NCI-H526 (cell line): Measurements from ENCODE around the gene LRRC53.

Experiments
- DNase-seq, 2 experiments: peaks; one replicate each; lab custom pipeline; 2025; lab: John Stamatoyannopoulos, UW

Gene LRRC53

GRCh38 chr1:74431531-74431930 lies 80.9 kb downstream of the LRRC53 start:
- DNase-seq: no peak

- no peak for DNase-seq
These were observed 82.0 kb downstream of the LRRC53 start for GRCh38 chr1:74430342-74430934.

- no peak for DNase-seq
These were observed 82.8 kb downstream of the LRRC53 start for GRCh38 chr1:74429580-74429979.

GRCh38 chr1:74427681-74428080 lies 84.7 kb downstream of the LRRC53 start:
- DNase-seq: no peak

- no peak for DNase-seq
These were observed 86.0 kb downstream of the LRRC53 start for GRCh38 chr1:74426208-74426937.

GRCh38 chr1:74425676-74426075 lies 86.7 kb downstream of the LRRC53 start:
- no peak for DNase-seq

GRCh38 chr1:74423471-74423870 lies 88.9 kb downstream of the LRRC53 start:
- no peak for DNase-seq

GRCh38 chr1:74422421-74423292 lies 89.8 kb downstream of the LRRC53 start:
- no peak for DNase-seq

GRCh38 chr1:74420467-74420866 lies 91.9 kb downstream of the LRRC53 start:
- no peak for DNase-seq
